ENCODE results near the gene ESRRA.

Gene ESRRA

DNA sequence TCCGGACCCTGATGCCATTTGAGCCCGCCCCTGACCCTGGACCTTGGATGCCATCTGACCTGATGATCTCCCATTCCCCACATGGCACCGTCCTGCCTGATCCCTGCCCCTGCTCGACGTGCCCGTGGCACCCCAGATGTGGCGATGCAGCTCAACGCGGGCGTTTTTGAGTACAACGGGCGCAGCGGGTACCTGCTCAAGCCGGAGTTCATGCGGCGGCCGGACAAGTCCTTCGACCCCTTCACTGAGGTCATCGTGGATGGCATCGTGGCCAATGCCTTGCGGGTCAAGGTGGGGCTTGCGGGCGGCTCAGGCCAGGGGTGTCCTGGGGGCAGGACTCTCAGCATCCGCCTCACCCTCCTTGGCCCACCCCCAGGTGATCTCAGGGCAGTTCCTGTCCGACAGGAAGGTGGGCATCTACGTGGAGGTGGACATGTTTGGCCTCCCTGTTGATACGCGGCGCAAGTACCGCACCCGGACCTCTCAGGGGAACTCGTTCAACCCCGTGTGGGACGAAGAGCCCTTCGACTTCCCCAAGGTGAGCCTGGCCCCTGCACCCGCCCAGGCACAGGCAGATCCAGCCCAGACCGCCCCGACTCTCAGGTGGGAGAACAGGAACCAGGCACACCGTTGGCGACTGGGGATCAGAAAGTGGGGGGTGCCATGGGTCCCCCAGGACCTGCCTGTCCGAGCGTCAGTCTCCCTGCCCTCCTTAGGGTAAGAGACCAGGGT is 42.9 kb upstream of the ESRRA start:
- H3K36me3 ChIP-seq (ENCODE audit: insufficient read depth, insufficient read length, low read length), result peaks cover 89% of the 10 kb centered on the region
- H3K9me3 ChIP-seq (ENCODE audit: insufficient read depth, low read length), result no peaks in the 10 kb centered on the region
- H3K9ac ChIP-seq (ENCODE audit: insufficient read length, low read depth), result no peak overlapping the region
- no peaks in the 10 kb centered on the region for H3K27me3 ChIP-seq (ENCODE audit: insufficient read depth, insufficient read length)
- H3K4me3 ChIP-seq (ENCODE audit: insufficient read length, low read depth), result no peak overlapping the region
- no peak for DNase-seq (ENCODE audit: low read depth, low spot score)
- TF ChIP-seq SUZ12 (IDR thresholded peaks at IDR 0.05; ENCODE audit: extremely low read depth, insufficient read depth, insufficient read length) (no peak), ZNF274 (IDR thresholded peaks at IDR 0.05; ENCODE audit: low read depth, low read length) (no peak), YY1 (IDR thresholded peaks at IDR 0.05; ENCODE audit: insufficient read depth, insufficient read length) (no peak)
- peaks cover 17% of the 10 kb centered on the region for H3K4me1 ChIP-seq (ENCODE audit: insufficient read depth, insufficient read length)

GRCh38 chr11:64263021-64263946 is 42.0 kb upstream of the ESRRA start:
- TF ChIP-seq ZNF274 (IDR thresholded peaks at IDR 0.05; ENCODE audit: low read depth, low read length), result no peak
- H3K4me1 ChIP-seq (ENCODE audit: insufficient read depth, insufficient read length), result peaks cover 23% of the 10 kb centered on the region
- DNase-seq (ENCODE audit: low read depth, low spot score), result no peak
- H3K36me3 ChIP-seq (ENCODE audit: insufficient read depth, insufficient read length, low read length), result peaks cover 87% of the 10 kb centered on the region
- no peak overlapping the region for H3K4me3 ChIP-seq (ENCODE audit: insufficient read length, low read depth)
- H3K9ac ChIP-seq (ENCODE audit: insufficient read length, low read depth), result peak overlapping the region; percentile 61
- no peaks in the 10 kb centered on the region for H3K9me3 ChIP-seq (ENCODE audit: insufficient read depth, low read length)
- no peaks in the 10 kb centered on the region for H3K27me3 ChIP-seq (ENCODE audit: insufficient read depth, insufficient read length)

DNA sequence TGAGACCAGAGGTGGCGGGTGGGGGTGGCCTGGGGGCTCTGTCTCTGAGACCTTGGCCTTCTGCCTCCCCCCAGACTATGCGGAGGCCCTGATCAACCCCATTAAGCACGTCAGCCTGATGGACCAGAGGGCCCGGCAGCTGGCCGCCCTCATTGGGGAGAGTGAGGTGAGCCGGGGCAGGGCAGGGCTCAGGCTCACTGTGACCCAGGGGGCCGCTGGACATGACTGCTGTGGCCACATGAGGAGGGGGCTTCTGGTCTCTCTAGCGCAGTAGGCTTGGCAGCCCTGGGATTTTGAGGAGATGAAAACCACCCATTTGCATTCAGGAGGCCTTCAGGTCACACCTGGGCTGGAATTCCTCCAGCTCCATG is 41.4 kb upstream of the ESRRA start:
- Histone ChIP-seq H3K9me3 (ENCODE audit: insufficient read depth, low read length) (no peaks in the 10 kb centered on the region), H3K4me3 (ENCODE audit: insufficient read length, low read depth) (no peak overlapping the region), H3K36me3 (ENCODE audit: insufficient read depth, insufficient read length, low read length) (peaks cover 83% of the 10 kb centered on the region), H3K9ac (ENCODE audit: insufficient read length, low read depth) (peak overlapping the region; percentile 61), H3K27me3 (ENCODE audit: insufficient read depth, insufficient read length) (no peaks in the 10 kb centered on the region), H3K4me1 (ENCODE audit: insufficient read depth, insufficient read length) (peaks cover 27% of the 10 kb centered on the region)
- DNase-seq (ENCODE audit: low read depth, low spot score), result no peak
- TF ChIP-seq ZNF274 (IDR thresholded peaks at IDR 0.05; ENCODE audit: low read depth, low read length) (no peak), YY1 (IDR thresholded peaks at IDR 0.05; ENCODE audit: insufficient read depth, insufficient read length) (no peak), SUZ12 (IDR thresholded peaks at IDR 0.05; ENCODE audit: extremely low read depth, insufficient read depth, insufficient read length) (no peak)

DNA sequence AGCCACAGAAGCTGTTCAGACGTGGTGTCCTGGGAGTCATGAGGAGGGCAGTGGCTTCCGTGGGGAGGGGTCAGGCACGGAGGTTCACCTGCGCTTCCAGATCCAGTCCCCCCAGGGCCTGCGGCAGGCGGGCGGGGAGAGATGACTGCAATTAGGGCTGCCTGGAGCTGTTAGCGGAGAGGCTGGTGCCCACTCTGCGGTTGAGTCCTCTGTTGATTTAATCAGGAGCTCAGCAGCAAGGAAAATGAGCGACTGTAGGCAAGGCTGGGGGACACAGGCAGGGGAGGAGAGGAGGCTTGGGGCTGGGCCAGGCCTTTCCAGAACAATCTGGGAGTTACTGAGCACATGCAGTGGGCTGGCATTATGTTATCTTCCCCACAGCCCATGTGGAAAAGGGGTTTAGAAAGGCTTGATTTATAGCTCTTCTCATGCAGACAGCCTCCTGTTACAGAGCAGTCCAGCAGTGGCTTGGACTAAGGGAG is 40.9 kb upstream of the ESRRA start:
- DNase-seq (ENCODE audit: low read depth, low spot score), result no peak
- H3K9me3 ChIP-seq (ENCODE audit: insufficient read depth, low read length), result no peaks in the 10 kb centered on the region
- no peak overlapping the region for H3K4me3 ChIP-seq (ENCODE audit: insufficient read length, low read depth)
- peaks cover 79% of the 10 kb centered on the region for H3K36me3 ChIP-seq (ENCODE audit: insufficient read depth, insufficient read length, low read length)
- TF ChIP-seq YY1 (IDR thresholded peaks at IDR 0.05; ENCODE audit: insufficient read depth, insufficient read length) (no peak), ZNF274 (IDR thresholded peaks at IDR 0.05; ENCODE audit: low read depth, low read length) (no peak), SUZ12 (IDR thresholded peaks at IDR 0.05; ENCODE audit: extremely low read depth, insufficient read depth, insufficient read length) (no peak)
- peak overlapping the region; percentile 4 for H3K9ac ChIP-seq (ENCODE audit: insufficient read length, low read depth)
- H3K27me3 ChIP-seq (ENCODE audit: insufficient read depth, insufficient read length), result no peaks in the 10 kb centered on the region
- H3K4me1 ChIP-seq (ENCODE audit: insufficient read depth, insufficient read length), result peaks cover 27% of the 10 kb centered on the region

DNA sequence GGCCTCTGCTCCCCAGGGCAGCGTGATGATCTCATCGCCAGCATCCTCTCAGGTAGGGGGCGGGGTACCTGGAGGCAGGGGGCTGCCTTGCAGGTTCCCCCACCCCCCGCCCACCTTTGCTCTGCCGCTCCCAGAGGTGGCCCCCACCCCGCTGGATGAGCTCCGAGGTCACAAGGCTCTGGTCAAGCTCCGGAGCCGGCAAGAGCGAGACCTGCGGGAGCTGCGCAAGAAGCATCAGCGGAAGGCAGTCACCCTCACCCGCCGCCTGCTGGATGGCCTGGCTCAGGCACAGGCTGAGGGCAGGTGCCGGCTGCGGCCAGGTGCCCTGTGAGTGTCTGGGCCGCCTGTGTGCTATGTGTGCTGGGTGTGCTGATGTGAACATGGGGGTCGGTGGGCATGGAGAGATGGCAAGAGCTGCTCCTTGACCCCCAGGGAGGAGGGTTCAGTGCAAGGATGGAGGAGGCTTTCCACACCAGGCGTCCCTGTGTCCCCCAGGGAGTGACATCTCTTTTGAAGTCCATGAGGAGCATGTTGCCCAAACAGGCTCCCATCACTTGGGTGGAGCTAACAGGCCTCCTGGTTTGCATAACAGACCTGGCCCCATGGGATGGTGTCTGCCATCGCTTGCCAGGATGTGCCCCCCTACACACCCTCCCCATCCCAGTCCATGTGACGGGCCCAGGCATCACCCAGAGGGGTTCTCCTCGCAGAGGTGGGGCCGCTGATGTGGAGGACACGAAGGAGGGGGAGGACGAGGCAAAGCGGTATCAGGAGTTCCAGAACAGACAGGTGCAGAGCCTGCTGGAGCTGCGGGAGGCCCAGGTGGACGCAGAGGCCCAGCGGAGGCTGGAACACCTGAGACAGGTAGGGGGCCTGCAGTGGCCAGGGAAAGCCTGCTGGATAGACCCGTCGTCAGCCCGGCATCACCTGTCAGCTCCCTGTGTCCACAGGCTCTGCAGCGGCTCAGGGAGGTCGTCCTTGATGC is 39.9 kb upstream of the ESRRA start:
- Histone ChIP-seq H3K4me1 (ENCODE audit: insufficient read depth, insufficient read length) (peaks cover 27% of the 10 kb centered on the region), H3K9me3 (ENCODE audit: insufficient read depth, low read length) (no peaks in the 10 kb centered on the region), H3K36me3 (ENCODE audit: insufficient read depth, insufficient read length, low read length) (peaks cover 68% of the 10 kb centered on the region), H3K9ac (ENCODE audit: insufficient read length, low read depth) (no peak overlapping the region), H3K4me3 (ENCODE audit: insufficient read length, low read depth) (no peak overlapping the region), H3K27me3 (ENCODE audit: insufficient read depth, insufficient read length) (no peaks in the 10 kb centered on the region)
- no peak for TF ChIP-seq SUZ12 (IDR thresholded peaks at IDR 0.05; ENCODE audit: extremely low read depth, insufficient read depth, insufficient read length)
- TF ChIP-seq ZNF274 (IDR thresholded peaks at IDR 0.05; ENCODE audit: low read depth, low read length), result no peak
- TF ChIP-seq YY1 (IDR thresholded peaks at IDR 0.05; ENCODE audit: insufficient read depth, insufficient read length), result no peak
- DNase-seq (ENCODE audit: low read depth, low spot score), result no peak

DNA sequence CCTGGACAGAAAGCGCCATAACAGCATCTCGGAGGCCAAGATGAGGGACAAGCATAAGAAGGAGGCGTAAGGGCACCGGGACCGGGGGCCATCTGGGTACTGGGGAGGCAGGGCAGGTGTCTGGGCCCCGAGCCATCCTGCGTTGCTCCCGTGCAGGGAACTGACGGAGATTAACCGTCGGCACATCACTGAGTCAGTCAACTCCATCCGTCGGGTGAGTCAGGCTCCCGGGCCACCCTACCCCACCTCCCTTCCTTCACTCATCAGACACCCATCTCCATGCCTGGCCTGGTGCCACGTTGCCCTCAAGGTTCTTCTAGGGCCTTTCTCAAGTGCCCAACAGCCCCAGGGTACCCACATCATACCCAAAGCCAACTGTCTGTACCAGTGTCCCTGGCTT is 39.0 kb upstream of the ESRRA start:
- H3K4me3 ChIP-seq (ENCODE audit: insufficient read length, low read depth), result no peak overlapping the region
- TF ChIP-seq YY1 (IDR thresholded peaks at IDR 0.05; ENCODE audit: insufficient read depth, insufficient read length) (no peak), ZNF274 (IDR thresholded peaks at IDR 0.05; ENCODE audit: low read depth, low read length) (no peak), SUZ12 (IDR thresholded peaks at IDR 0.05; ENCODE audit: extremely low read depth, insufficient read depth, insufficient read length) (no peak)
- H3K36me3 ChIP-seq (ENCODE audit: insufficient read depth, insufficient read length, low read length), result peaks cover 64% of the 10 kb centered on the region
- no peak overlapping the region for H3K9ac ChIP-seq (ENCODE audit: insufficient read length, low read depth)
- DNase-seq (ENCODE audit: low read depth, low spot score), result no peak
- H3K9me3 ChIP-seq (ENCODE audit: insufficient read depth, low read length), result no peaks in the 10 kb centered on the region
- H3K27me3 ChIP-seq (ENCODE audit: insufficient read depth, insufficient read length), result no peaks in the 10 kb centered on the region
- peaks cover 27% of the 10 kb centered on the region for H3K4me1 ChIP-seq (ENCODE audit: insufficient read depth, insufficient read length)
